SHP77 (cell line): ENCODE data around the gene TBATA.

Experiments used
- DNase-seq, 2 experiments: peaks; one replicate each; lab custom pipeline; 2025; lab: John Stamatoyannopoulos, UW

TBATA gene, protein sequence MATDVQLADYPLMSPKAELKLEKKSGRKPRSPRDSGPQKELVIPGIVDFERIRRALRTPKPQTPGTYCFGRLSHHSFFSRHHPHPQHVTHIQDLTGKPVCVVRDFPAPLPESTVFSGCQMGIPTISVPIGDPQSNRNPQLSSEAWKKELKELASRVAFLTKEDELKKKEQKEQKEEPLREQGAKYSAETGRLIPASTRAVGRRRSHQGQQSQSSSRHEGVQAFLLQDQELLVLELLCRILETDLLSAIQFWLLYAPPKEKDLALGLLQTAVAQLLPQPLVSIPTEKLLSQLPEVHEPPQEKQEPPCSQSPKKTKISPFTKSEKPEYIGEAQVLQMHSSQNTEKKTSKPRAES

DNA sequence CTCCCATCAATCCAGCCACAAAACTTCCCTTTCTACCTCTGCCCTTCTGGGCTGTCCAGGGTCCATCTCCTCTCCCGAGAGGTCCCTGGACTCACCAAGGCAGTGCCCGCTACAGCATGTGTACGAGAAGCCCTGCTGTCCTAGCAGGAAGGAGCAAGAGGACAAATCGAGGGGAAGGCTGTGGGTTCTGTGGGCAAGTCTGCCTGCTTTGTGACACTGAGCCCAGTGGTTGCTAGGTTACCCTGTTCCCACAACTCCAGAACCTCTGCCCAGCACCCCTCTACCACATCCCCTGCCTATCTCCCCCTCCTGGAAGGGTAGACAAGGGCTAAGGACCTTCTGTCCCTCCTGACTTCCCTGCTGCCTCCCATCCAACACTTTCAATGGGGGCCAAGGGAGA is at the start of gene TBATA:
Gene TBATA (minus strand): TSS at position 188 of the 400 bp plus-strand sequence. CDS start 1,998 bp downstream, outside the sequence.
- DNase-seq: no peak

DNA sequence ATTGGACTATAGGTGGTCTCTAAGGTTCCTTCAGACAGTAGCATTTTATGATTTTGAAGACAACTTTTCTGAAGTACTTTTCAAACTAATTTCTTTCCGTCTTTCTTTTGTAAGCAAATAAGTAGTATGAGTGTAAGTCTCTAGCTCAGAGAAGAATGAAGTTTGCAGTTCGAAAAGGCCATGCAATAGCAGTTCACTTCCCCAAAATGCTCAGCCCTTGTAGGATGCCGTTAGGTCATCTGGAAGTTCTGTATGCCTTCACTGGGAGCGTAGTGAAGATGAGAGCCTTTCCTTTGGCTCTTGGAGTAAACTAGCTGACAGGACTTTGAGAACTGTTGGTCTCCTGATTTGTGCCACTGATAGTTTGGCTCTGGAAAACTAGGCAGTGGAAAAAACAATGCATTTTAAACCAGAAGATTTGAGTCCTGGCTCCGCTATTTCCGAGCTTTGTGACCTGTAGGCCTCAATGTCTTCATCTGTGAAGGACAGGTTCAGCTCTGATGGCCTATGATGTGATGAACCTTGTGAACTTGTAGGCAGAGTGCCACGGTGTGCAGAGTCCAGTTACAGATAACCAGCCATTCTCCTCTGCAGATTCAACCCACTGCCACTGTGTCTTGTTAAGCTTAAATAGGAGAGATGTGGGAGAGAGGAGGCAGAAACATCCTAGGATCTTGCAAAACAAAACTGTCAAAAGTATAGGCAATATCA is 49.4 kb upstream of the TBATA start:
- DNase-seq: no peak

GRCh38 chr10:70834021-70834420 is 48.8 kb upstream of the TBATA start:
- no peak for DNase-seq

- DNase-seq: no peak
These were observed 48.4 kb upstream of the TBATA start for GRCh38 chr10:70833601-70834000.

GRCh38 chr10:70832852-70833528 is 47.8 kb upstream of the TBATA start:
- no peak for DNase-seq

DNA sequence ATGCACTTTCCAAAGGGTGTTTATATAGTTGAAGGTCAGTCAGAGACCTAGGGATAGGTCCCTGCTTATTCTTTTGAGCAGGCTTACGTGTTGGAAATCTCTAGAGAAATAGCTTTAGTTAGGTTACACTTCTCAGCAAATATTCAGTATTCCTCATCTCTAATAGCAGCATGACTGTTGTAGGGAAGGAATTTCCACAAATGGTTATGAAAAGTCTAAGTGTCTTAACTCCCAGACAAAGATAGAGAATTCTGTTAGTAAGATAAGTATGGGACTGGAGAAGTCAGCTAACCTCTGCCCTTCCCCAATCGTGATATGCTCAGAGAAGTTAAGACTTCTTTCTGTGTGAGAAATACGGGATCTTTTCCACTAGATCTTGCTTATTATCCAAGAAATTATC is 47.0 kb upstream of the TBATA start:
- no peak for DNase-seq

GRCh38 chr10:70830164-70830563 is 45.0 kb upstream of the TBATA start:
- DNase-seq: no peak

GRCh38 chr10:70829543-70829942 is 44.4 kb upstream of the TBATA start:
- no peak for DNase-seq

- DNase-seq: no peak
These were observed 43.7 kb upstream of the TBATA start for GRCh38 chr10:70828923-70829322.

GRCh38 chr10:70827086-70827757 is 42.0 kb upstream of the TBATA start:
- DNase-seq: no peak

DNA sequence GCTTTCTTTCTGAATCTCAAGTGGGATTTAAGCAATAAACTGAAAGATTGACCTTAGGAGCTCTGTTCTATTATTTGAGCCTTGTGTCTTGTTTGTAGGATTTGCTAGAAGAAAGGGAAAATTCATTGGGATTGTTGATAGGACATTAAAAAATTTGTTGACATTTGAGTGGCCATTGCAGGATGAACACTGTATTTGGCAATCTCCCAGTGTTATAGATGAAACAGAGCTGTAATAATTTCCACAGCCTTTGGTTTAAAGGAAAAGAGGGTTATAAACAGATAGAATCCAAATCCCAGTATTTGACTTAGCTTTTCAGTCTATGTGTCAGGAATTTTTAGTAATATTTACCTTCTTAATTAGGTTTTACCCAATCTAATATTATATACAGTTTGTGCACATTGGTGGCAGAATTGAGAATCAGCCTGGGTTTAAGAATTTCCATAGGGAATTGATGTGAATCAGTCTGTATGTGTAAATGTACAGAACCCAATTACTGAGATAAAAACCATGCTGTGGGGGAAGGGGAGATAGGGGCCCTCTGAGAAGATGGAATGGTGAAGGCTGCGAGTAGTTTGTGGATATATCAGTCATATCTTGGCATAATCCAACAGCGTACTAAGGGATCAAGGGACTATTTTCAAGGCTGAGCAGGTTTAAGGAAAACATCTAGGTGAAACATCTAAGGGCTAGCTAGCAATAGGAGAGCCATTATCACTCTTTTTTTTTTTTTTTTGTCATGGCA is 37.1 kb upstream of the TBATA start:
- DNase-seq: no peak

DNA sequence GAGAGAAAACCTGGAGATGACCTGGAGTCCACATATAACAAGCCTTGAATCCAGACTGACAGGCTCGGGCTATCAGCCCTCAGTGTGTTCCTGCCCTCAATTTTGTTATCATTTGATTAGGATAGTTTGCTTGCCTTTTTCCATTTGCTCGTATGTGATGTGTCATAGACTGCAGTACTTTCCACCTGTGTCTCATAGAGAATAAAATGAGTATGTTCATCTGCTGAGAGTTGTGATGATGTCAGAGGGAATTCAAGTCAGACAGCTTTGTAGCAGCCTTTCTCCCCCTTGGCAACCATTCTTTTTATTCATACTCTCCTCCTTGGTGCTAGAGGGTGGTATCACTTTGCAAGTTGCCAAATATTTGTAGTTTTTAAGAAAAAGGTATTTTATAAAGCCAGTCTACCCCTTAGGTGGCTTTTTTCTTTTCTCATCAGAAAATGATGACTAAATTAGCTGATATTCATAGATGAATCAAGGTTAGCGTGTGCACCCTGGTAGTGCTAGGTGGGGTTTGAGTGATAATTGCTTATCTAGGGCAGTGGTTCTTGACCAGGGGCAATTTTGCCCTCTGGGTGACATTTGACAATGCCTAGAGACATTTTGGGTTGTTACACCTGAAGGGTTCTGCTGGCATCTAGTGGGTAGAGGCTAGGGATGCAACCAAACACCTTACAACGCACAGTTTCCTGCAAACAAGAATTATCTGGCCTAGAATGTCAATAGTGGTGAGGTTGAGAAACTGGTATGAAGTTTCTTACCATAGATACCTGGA is 36.0 kb upstream of the TBATA start:
- DNase-seq: no peak

- DNase-seq: peak; percentile 3 to 22
These were observed 31.2 kb upstream of the TBATA start for GRCh38 chr10:70816220-70816894.

- DNase-seq: peak; percentile 42 to 51
These were observed 30.5 kb upstream of the TBATA start, which contains the start of gene SGPL1 for GRCh38 chr10:70815504-70816219. Gene SGPL1 (plus strand): TSS chr10:70815948. CDS start chr10:70816854, 906 bp downstream.

DNA sequence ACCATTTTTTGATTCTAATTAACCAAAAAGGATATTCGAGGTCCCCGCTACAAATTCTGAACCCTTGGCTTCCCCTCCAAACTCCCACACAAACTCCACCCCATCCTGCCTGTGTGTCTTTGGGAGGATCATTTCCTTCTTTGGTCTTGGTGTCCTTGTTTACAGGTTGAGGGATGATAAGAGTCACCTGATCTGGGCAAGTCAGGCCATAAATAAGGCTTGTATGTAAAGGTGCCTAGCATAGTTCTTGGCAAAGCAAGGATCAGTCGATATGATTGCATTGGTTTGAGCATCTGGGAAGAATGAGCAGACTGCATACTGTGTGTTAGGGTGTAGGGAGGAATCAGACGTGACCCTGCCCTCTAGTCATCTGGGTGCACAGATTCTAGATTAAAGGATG is 28.9 kb upstream of the TBATA start:
- DNase-seq: no peak

GRCh38 chr10:70812814-70813213 is 27.6 kb upstream of the TBATA start:
- no peak for DNase-seq

- DNase-seq: no peak
These were observed 26.7 kb upstream of the TBATA start for GRCh38 chr10:70811881-70812280.

- DNase-seq: no peak
These were observed 25.8 kb upstream of the TBATA start for GRCh38 chr10:70810967-70811366.

DNA sequence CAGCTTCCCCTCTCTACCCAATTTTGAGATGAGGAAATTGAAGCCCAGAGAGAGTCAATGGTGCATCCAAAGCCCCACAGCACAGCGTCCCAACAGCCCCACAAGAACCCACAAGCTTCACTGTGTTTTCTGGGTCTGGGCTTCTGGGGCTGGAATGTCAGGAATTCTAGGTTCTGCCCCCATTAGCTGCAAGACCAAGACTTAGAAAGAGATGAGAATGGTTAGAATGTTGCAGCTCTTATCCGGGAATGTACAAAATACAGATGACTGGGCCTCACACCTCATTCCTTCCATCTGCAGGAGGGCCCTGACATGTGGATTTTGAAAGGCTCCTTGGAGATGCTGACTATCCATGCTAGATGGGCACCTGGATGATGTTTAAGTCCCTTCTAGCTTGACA is 24.5 kb upstream of the TBATA start:
- DNase-seq: no peak
